B cell (primary cell): Measurements from ENCODE around the gene PAF1. TPM values are rescaled to one million over a fixed set of nuclear protein-coding genes. Genes with fewer than 3 reads are reported as not detected.

Experiments used
- ATAC-seq: fragments of 200-7000 bp; cut with Tn5 transposase; one replicate; pipeline ENCODE4 v1.10.0; 2021; ENCODE audit warnings: low read depth, mild to moderate bottlenecking, moderate number of reproducible peaks, moderate library complexity
- CTCF ChIA-PET: fragments of 350-600 bp; sonication (Branson Sonifier 250); formaldehyde crosslinking; loops from one replicate; lab custom pipeline; 2021; ENCODE audit warnings: antibody characterized with exemption, inconsistent platforms; lab: Charles Lee
- POLR2A ChIA-PET: fragments of 350-600 bp; sonication (Branson Sonifier 250); formaldehyde crosslinking; loops from one replicate; lab custom pipeline; 2021; ENCODE audit warnings: antibody characterized with exemption; lab: Charles Lee
- DNase-seq: peaks from one replicate; pipeline ENCODE4 v3.0.0; 2013
- H2AFZ ChIP-seq: 2 replicates; pipeline ENCODE4 v1.6.1; 2012; ENCODE audit warnings: mild to moderate bottlenecking, low read depth, low read length; ENCODE audit not compliant: insufficient read depth, poor library complexity, severe bottlenecking
- H3K27ac ChIP-seq, 2 donors: 1 replicate in 1 of 2; 2 replicates in 1 of 2; pipeline ENCODE4 v1.5.1; 2012 to 2013; ENCODE audit warnings: low read length in 2 of 2, mild to moderate bottlenecking in 2 of 2, moderate library complexity in 1 of 2
- H3K27me3 ChIP-seq, 4 experiments: fragments of 200-600 bp in 1 of 4; sonication (generic) in 1 of 4; replicated peaks in 1 of 4; 1 replicate in 2 of 4; 2 replicates in 2 of 4; pipeline versions ENCODE4 v1.6.1 to v1.7.0; 2013 to 2016; ENCODE audit warnings: low read length in 3 of 4, mild to moderate bottlenecking in 2 of 4, mixed read lengths in 1 of 4, moderate library complexity in 1 of 4; ENCODE audit not compliant: insufficient read depth in 4 of 4, control insufficient read depth in 3 of 4; ENCODE audit errors: control extremely low read depth in 1 of 4
- H3K36me3 ChIP-seq, 2 experiments: replicated peaks in 1 of 2; 1 replicate in 1 of 2; 2 replicates in 1 of 2; pipeline versions ENCODE4 v1.6.1 to v1.7.1; 2013; ENCODE audit warnings: low read length in 1 of 2; ENCODE audit not compliant: insufficient read depth in 2 of 2, control insufficient read depth in 1 of 2; ENCODE audit errors: control extremely low read depth in 1 of 2, extremely low read depth in 1 of 2
- H3K4me1 ChIP-seq, 2 donors: fragments of 200-600 bp in 1 of 2; sonication (generic) in 1 of 2; 1 replicate in 1 of 2; 2 replicates in 1 of 2; pipeline versions ENCODE4 v1.5.1 to v1.6.1; 2013 to 2017; ENCODE audit warnings: low read length in 2 of 2; ENCODE audit not compliant: control insufficient read depth in 2 of 2, insufficient read depth in 2 of 2
- H3K4me2 ChIP-seq: replicated peaks from 2 replicates; pipeline ENCODE3; 2012; ENCODE audit warnings: mild to moderate bottlenecking, low read depth, low read length; ENCODE audit not compliant: poor library complexity, severe bottlenecking
- H3K4me3 ChIP-seq, 5 experiments: fragments of 200-600 bp in 1 of 5; sonication (generic) in 1 of 5; 1 replicate in 3 of 5; 2 replicates in 2 of 5; pipeline versions ENCODE4 v1.5.1 to v1.7.0; 2011 to 2016; ENCODE audit warnings: low read length in 4 of 5, mild to moderate bottlenecking in 4 of 5, low read depth in 2 of 5, control low read depth in 1 of 5, moderate library complexity in 1 of 5; ENCODE audit not compliant: insufficient read depth in 1 of 5; ENCODE audit errors: control extremely low read depth in 1 of 5, extremely low read depth in 1 of 5
- H3K79me2 ChIP-seq: fragments of 200-600 bp; sonication (generic); one replicate; pipeline ENCODE4 v1.6.0; 2016; ENCODE audit warnings: low read length; ENCODE audit not compliant: control insufficient read depth, insufficient read depth
- H3K9ac ChIP-seq: fragments of 200-600 bp; sonication (generic); 2 replicates; pipeline ENCODE4 v1.6.1; 2017; ENCODE audit warnings: mild to moderate bottlenecking, low read length, moderate library complexity
- H3K9me3 ChIP-seq, 3 donors: one replicate each; pipeline versions ENCODE4 v1.6.1 to v1.7.1; 2013; ENCODE audit warnings: low read length in 2 of 3; ENCODE audit not compliant: control insufficient read depth in 2 of 3, insufficient read depth in 1 of 3; ENCODE audit errors: control extremely low read depth in 1 of 3
- H4K20me1 ChIP-seq: 2 replicates; pipeline ENCODE4 v1.6.0; 2012; ENCODE audit warnings: mild to moderate bottlenecking, low read length; ENCODE audit not compliant: insufficient read depth, control insufficient read depth, poor library complexity, severe bottlenecking
- H3K27ac Mint-ChIP-seq: one replicate; pipeline ENCODE4 v1.8.0; 2021; ENCODE audit warnings: mixed read lengths
- H3K27me3 Mint-ChIP-seq: one replicate; pipeline ENCODE4 v1.8.0; 2021; ENCODE audit warnings: mixed read lengths
- H3K4me1 Mint-ChIP-seq: one replicate; pipeline ENCODE4 v1.8.0; 2021; ENCODE audit warnings: mixed read lengths
- H3K4me3 Mint-ChIP-seq: one replicate; pipeline ENCODE4 v1.8.0; 2021; ENCODE audit warnings: mixed read lengths
- H3K9me3 Mint-ChIP-seq: one replicate; pipeline ENCODE4 v1.8.0; 2022; ENCODE audit warnings: mixed read lengths; ENCODE audit not compliant: insufficient read depth
- EZH2 ChIP-seq: IDR thresholded peaks from 2 replicates; pipeline ENCODE4 v1.6.1; 2012; ENCODE audit warnings: borderline replicate concordance, low read depth, mild to moderate bottlenecking, moderate library complexity, low read length; ENCODE audit not compliant: insufficient read depth, poor library complexity, severe bottlenecking
- WGBS: methylation state at CpG from one replicate; pipeline ENCODE4 v1.1.5; 2013; ENCODE audit warnings: missing lambda C conversion rate; ENCODE audit not compliant: insufficient coverage; 5-methylcytosine and 5-hydroxymethylcytosine counted together
- intact Hi-C: fragments of 100-400 bp; cut with micrococcal nuclease; formaldehyde crosslinking; loops from one replicate; pipeline ENCODE4 v1.10.0; 2022
- polyA plus RNA-seq: library from polyadenylated mRNA; depleted of rRNA; stranded (reverse); fragments of >200 nt; gene quantifications from 2 replicates; pipeline ENCODE4 v1.2.3, GENCODE V29; 2012
- total RNA-seq, 2 donors: library from RNA; stranded (reverse); fragments of 120-200 nt in 1 of 2; gene quantifications; 1 replicate in 1 of 2; 2 replicates in 1 of 2; pipeline versions ENCODE4 v1.2.3 to v1.2.4, GENCODE V29; 2013 to 2022
- TF ChIP-seq, protein P1 (sequence below): fragments of 200-600 bp; IDR thresholded peaks from one replicate; pipeline ENCODE4 v1.8.0; 2022; ENCODE audit warnings: antibody characterized with exemption, mild to moderate bottlenecking

PAF1 gene
- total and polyA plus RNA-seq, 2 donors (not counting 1 experiment from before 2014, with no cell fraction given), result 59.9 to 387 TPM

DNA sequence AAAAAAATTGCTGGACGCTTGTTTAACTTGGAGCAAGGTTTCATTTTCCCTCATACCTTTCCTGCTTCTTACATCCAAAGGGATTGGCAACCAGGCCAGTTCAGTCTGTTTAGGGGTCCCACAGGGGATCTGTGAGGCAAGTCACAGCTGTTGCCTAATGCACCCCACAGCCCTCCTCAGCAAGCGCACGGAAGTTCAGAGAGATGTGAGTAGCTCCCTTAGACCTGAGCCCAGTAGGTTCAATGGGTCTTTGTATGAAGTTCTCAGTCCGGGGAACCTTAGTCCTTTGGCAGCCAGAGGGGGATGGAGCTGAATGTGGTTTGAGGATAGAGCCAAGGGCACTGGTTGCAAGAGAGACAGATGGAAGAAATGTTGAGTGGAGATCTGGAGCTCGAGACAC is 35.7 kb downstream of the PAF1 start:
- peaks cover 11% of the 10 kb centered on the region for H4K20me1 ChIP-seq
- ChIA-PET CTCF (interaction anchor here (0.6 to 1.0 kb wide), 2 partner anchors 10 to 177 kb away, joined by 3 read pairs; no protein-coding TSS in a partner anchor), POLR2A (no interaction called here)
- DNase-seq (no peak), ATAC-seq (no peak)
- 100% methylated on average over 4 of the region's 5 CpGs for WGBS
- no peaks in the 10 kb centered on the region for H3K27me3 ChIP-seq
- no peak overlapping the region for H3K4me3 ChIP-seq
- H3K79me2 ChIP-seq, result peaks cover 30% of the 10 kb centered on the region
- Mint-ChIP-seq H3K4me1 (peaks cover 17% of the 10 kb centered on the region), H3K4me3 (no peak overlapping the region), H3K9me3 (no peaks in the 10 kb centered on the region), H3K27me3 (no peaks in the 10 kb centered on the region), H3K27ac (no peak overlapping the region)
- H3K27ac ChIP-seq, result no peak overlapping the region
- no peak for TF ChIP-seq EZH2
- TF ChIP-seq, protein P1, sequence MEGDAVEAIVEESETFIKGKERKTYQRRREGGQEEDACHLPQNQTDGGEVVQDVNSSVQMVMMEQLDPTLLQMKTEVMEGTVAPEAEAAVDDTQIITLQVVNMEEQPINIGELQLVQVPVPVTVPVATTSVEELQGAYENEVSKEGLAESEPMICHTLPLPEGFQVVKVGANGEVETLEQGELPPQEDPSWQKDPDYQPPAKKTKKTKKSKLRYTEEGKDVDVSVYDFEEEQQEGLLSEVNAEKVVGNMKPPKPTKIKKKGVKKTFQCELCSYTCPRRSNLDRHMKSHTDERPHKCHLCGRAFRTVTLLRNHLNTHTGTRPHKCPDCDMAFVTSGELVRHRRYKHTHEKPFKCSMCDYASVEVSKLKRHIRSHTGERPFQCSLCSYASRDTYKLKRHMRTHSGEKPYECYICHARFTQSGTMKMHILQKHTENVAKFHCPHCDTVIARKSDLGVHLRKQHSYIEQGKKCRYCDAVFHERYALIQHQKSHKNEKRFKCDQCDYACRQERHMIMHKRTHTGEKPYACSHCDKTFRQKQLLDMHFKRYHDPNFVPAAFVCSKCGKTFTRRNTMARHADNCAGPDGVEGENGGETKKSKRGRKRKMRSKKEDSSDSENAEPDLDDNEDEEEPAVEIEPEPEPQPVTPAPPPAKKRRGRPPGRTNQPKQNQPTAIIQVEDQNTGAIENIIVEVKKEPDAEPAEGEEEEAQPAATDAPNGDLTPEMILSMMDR, result no peak
- no peak overlapping the region for H2AFZ ChIP-seq
- no peak overlapping the region for H3K4me2 ChIP-seq
- no peak overlapping the region for H3K9ac ChIP-seq
- no peaks in the 10 kb centered on the region for H3K9me3 ChIP-seq
- H3K4me1 ChIP-seq, result peaks cover 10 to 14% of the 10 kb centered on the region in 2 donors
- H3K36me3 ChIP-seq, result peaks cover 10 to 77% of the 10 kb centered on the region in 2 experiments
- intact Hi-C loops, result no loop called here

DNA sequence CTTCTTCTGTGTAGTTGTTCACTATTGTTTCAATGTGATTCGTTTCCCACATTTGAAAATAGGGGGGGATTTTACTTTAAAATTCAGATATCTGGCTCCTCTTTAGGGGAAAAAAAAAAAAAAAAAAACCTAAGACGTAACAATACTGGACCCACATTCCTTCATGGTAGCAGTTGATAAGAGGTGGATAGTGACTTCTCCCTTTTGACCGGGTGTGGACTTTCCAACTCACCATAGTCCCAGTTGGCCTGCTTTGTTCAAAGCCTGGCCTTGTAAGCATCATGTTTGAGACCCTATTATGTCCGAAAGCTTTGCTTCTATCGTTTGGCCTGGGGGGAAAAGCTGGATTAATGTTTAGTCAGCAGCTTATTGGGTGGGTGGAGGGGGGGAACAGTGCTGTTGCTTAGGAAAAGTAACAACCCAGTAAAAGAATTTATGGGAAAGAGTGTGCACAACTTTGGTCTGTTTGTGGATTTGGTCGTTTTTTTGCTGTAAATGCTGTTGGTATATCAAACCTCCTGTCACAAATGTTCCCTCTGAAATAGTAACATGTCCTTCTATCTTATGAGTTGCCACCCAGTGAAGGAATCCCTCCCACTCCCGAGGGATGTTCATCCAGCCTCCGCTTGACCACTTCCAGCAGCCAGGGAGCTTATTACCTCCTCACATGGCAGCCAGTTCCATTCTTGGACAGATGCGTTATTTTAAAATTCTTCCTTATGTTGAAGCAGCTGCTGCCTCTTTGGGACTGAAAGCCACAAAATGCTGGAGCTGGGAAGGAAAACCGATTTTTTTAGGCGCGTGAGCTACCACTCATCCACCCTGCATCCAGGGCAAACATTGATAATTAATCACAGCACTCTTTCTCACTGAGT is 38.3 kb downstream of the PAF1 start:
- Histone ChIP-seq H2AFZ (no peak overlapping the region), H3K4me1 (peaks cover 10 to 14% of the 10 kb centered on the region in 2 donors), H3K79me2 (peaks cover 36% of the 10 kb centered on the region), H3K27me3 (no peaks in the 10 kb centered on the region), H3K9me3 (no peaks in the 10 kb centered on the region), H3K27ac (peak overlapping the region; percentile 71 to 86), H3K4me2 (no peak overlapping the region), H4K20me1 (peaks cover 20% of the 10 kb centered on the region), H3K9ac (no peak overlapping the region), H3K4me3 (no peak overlapping the region), H3K36me3 (peaks cover 8 to 70% of the 10 kb centered on the region in 2 experiments)
- CTCF ChIA-PET, result interaction anchor here (0.6 kb wide), 1 partner anchor 244 kb away, joined by 4 read pairs; no protein-coding TSS in a partner anchor
- POLR2A ChIA-PET, result no interaction called here
- Mint-ChIP-seq H3K4me1 (peaks cover 28% of the 10 kb centered on the region), H3K9me3 (no peaks in the 10 kb centered on the region), H3K4me3 (no peak overlapping the region), H3K27ac (peak overlapping the region; percentile 82), H3K27me3 (no peaks in the 10 kb centered on the region)
- 91% methylated on average over 5 of the region's 12 CpGs for WGBS
- no peak for TF ChIP-seq EZH2
- TF ChIP-seq, protein P1, result no peak
- intact Hi-C loops, result no loop called here
- DNase-seq (no peak), ATAC-seq (no peak)
